K562 (cell line): ENCODE measurements around the gene POLR1A. TPM values are rescaled to one million over a fixed set of nuclear protein-coding genes. Genes with fewer than 3 reads are reported as not detected.

Experiments used
- ATAC-seq: fragments of 200-7000 bp; cut with Tn5 transposase; 3 replicates; pipeline ENCODE4 v1.9.1; 2020; ENCODE audit warnings: moderate library complexity
- BruUV-seq: library from RNA; stranded (reverse); fragments of 400-500 nt; replicated peaks from 2 replicates; lab custom pipeline; 2021; lab: Mats Ljungman, UMichigan
- CTCF ChIA-PET: fragments of 300-600 bp; formaldehyde crosslinking; extraction: SDS; loops from one replicate; lab custom pipeline; 2021; ENCODE audit warnings: low intra/inter-chr PET ratio; lab: Yijun Ruan, JAX
- POLR2A ChIA-PET: fragments of 300-600, 350-650 bp; sonication (Branson Sonifier 250); formaldehyde crosslinking; extraction: SDS; loops from one replicate; lab custom pipeline; 2021; ENCODE audit warnings: antibody characterized with exemption, inconsistent platforms; lab: Yijun Ruan, JAX
- DNase-seq, 4 experiments: peaks; one replicate each; pipeline versions ENCODE4 v3.0.0 to v3.0.0-alpha.2; 2011 to 2018; ENCODE audit warnings: low spot score in 3 of 4, mixed read lengths in 3 of 4; ENCODE audit errors: extremely low read depth in 1 of 4
- FAIRE-seq: peaks from 2 replicates; lab custom pipeline; 2011; peaks lifted over from hg19 to GRCh38; lab: Jason Lieb, UNC
- H2AFZ ChIP-seq: 2 replicates; pipeline ENCODE4 v1.6.0; 2011; ENCODE audit warnings: low read depth, low read length, control low read depth, inconsistent platforms
- H3K27ac ChIP-seq: fragments of 200-600 bp; 3 replicates; pipeline ENCODE4 v1.8.0; 2011; ENCODE audit warnings: low read depth, mild to moderate bottlenecking, control low read depth, inconsistent platforms, low read length, moderate library complexity, mixed read lengths; ENCODE audit errors: extremely low read depth
- H3K27me3 ChIP-seq, 2 experiments: fragments of 300-600 bp in 1 of 2; 2 replicates in 1 of 2; 3 replicates in 1 of 2; pipeline versions ENCODE4 v1.6.0 to v1.8.0; 2011; ENCODE audit warnings: inconsistent platforms in 2 of 2, low read length in 2 of 2, mild to moderate bottlenecking in 1 of 2, mixed read lengths in 1 of 2, moderate library complexity in 1 of 2; ENCODE audit not compliant: control insufficient read depth in 2 of 2, insufficient read depth in 2 of 2
- H3K36me3 ChIP-seq: fragments of 300-600 bp; 3 replicates; pipeline ENCODE4 v1.8.0; 2011; ENCODE audit warnings: mild to moderate bottlenecking, low read length, inconsistent platforms; ENCODE audit not compliant: control insufficient read depth, insufficient read depth
- H3K4me1 ChIP-seq, 2 experiments: fragments of 200-600 bp in 1 of 2; replicated peaks in 1 of 2; 2 replicates in 1 of 2; 3 replicates in 1 of 2; pipeline versions ENCODE4 v1.5.1 to v1.8.0; 2011; ENCODE audit warnings: inconsistent platforms in 2 of 2, low read length in 2 of 2, mild to moderate bottlenecking in 1 of 2, mixed read lengths in 1 of 2, moderate library complexity in 1 of 2; ENCODE audit not compliant: control insufficient read depth in 2 of 2, insufficient read depth in 2 of 2
- H3K4me2 ChIP-seq: 2 replicates; pipeline ENCODE4 v1.6.1; 2011; ENCODE audit warnings: low read length, control low read depth, inconsistent platforms, mixed read lengths; ENCODE audit not compliant: insufficient read depth
- H3K4me3 ChIP-seq: fragments of 200-600 bp; sonication (generic), shearing (Covaris generic); 2 replicates; pipeline ENCODE4 v1.5.1; 2016; ENCODE audit warnings: control low read depth, inconsistent platforms
- H3K79me2 ChIP-seq: fragments of 200-600 bp; 3 replicates; pipeline ENCODE4 v1.8.0; 2011; ENCODE audit warnings: low read length, inconsistent platforms; ENCODE audit not compliant: control insufficient read depth, insufficient read depth
- H3K9ac ChIP-seq, 2 experiments: 2 replicates each; pipeline versions ENCODE4 v1.6.0 to v1.6.1; 2011; ENCODE audit warnings: low read depth in 2 of 2, low read length in 2 of 2, control low read depth in 1 of 2, inconsistent platforms in 1 of 2, mild to moderate bottlenecking in 1 of 2, mixed read lengths in 1 of 2; ENCODE audit not compliant: insufficient read depth in 1 of 2
- H3K9me1 ChIP-seq: one replicate; pipeline ENCODE4 v1.6.0; 2011; ENCODE audit warnings: inconsistent platforms, mild to moderate bottlenecking, low read length, moderate library complexity; ENCODE audit not compliant: control insufficient read depth, insufficient read depth
- H3K9me3 ChIP-seq: replicated peaks from 2 replicates; pipeline ENCODE4 v1.5.1; 2011; ENCODE audit warnings: low read depth, low read length, inconsistent platforms; ENCODE audit not compliant: control insufficient read depth, insufficient read depth
- H4K20me1 ChIP-seq: replicated peaks from 2 replicates; pipeline ENCODE4 v1.6.1; 2011; ENCODE audit warnings: low read length, inconsistent platforms, mixed read lengths; ENCODE audit not compliant: control insufficient read depth, insufficient read depth
- CREM ChIP-seq: IDR thresholded peaks from 2 replicates; pipeline ENCODE4 v1.6.1; 2014; ENCODE audit warnings: antibody characterized with exemption, low read depth
- FOS ChIP-seq: IDR thresholded peaks from 3 replicates; pipeline ENCODE4 v1.6.1; 2011; ENCODE audit not compliant: insufficient read length; ENCODE audit errors: extremely low read depth
- L3MBTL2 ChIP-seq: fragments of 450-650 bp; IDR thresholded peaks from 2 replicates; pipeline ENCODE4 v1.6.1; 2016; ENCODE audit warnings: mild to moderate bottlenecking, moderate library complexity
- MEF2D ChIP-seq: conservative IDR thresholded peaks from 2 replicates; pipeline ENCODE4 v1.6.1; 2016; ENCODE audit warnings: low read depth, missing genetic modification characterization, missing compliant biosample characterization
- NFXL1 ChIP-seq: fragments of 450-650 bp; formaldehyde crosslinking; IDR thresholded peaks from 2 replicates; pipeline ENCODE4 v1.4.0; 2021; ENCODE audit warnings: mild to moderate bottlenecking
- PHF8 ChIP-seq: fragments of 200-600 bp; sonication (generic); IDR thresholded peaks from 2 replicates; pipeline ENCODE4 v1.6.1; 2012; ENCODE audit warnings: mixed run types, mild to moderate bottlenecking, inconsistent platforms, low read length, moderate library complexity, borderline replicate concordance
- SMARCA5 ChIP-seq: fragments of 450-650 bp; IDR thresholded peaks from 2 replicates; pipeline ENCODE4 v1.6.1; 2016
- TAF1 ChIP-seq: IDR thresholded peaks from 2 replicates; pipeline ENCODE4 v1.6.1; 2011; ENCODE audit warnings: mild to moderate bottlenecking, low read length, moderate library complexity; ENCODE audit not compliant: insufficient read depth, control insufficient read depth, severe bottlenecking; ENCODE audit errors: extremely low read depth
- XRCC4 ChIP-seq: IDR thresholded peaks from one replicate; pipeline ENCODE4 v1.6.1; 2011; ENCODE audit not compliant: insufficient read depth, insufficient read length; ENCODE audit errors: extremely low read depth
- ZNF184 ChIP-seq: sonication (generic); formaldehyde crosslinking; IDR thresholded peaks from 2 replicates; pipeline ENCODE4 v1.5.0; 2020; ENCODE audit warnings: missing genetic modification reagents
- ZNF551 ChIP-seq: fragments of 250-450 bp; sonication (Bioruptor Pico); IDR thresholded peaks from 2 replicates; pipeline ENCODE4 v1.5.0; 2021; ENCODE audit warnings: mild to moderate bottlenecking, moderate library complexity
- WGBS: fragments of 100-300 bp; shearing (Covaris generic); methylation state at CpG from one replicate; pipeline ENCODE4 v1.1.6; 2016; ENCODE audit warnings: low coverage, mixed read lengths; ENCODE audit not compliant: insufficient coverage; ENCODE audit errors: missing lambda C conversion rate; 5-methylcytosine and 5-hydroxymethylcytosine counted together
- in situ Hi-C: fragments of 300-500 bp; cut with MboI; formaldehyde crosslinking; loops from 4 replicates; pipeline ENCODE4 v1.15.0; 2018; ENCODE audit warnings: inconsistent platforms, mixed read lengths
- intact Hi-C: fragments of 100-400 bp; cut with micrococcal nuclease; formaldehyde crosslinking; loops from 2 replicates; pipeline ENCODE4 v1.14.2; 2022
- polyA plus RNA-seq, 8 experiments: library from polyadenylated mRNA; depleted of rRNA in 4 of 8; stranded (reverse) in 5 of 8; unstranded in 3 of 8; fragments of >200 nt; fragmentation: Nextera tagmentation in 2 of 8; fragmentation: Illumina TruSeq in 1 of 8; extraction: Ambion mirVana in 2 of 8; extraction: Trizol in 1 of 8; gene quantifications; 2 replicates each; pipeline versions ENCODE4 v1.2.1 to v1.2.3, GENCODE V29; 2011 to 2014; ENCODE audit warnings: inconsistent platforms in 1 of 8, missing spikeins in 1 of 8
- total RNA-seq, 7 experiments: library from RNA; depleted of rRNA in 6 of 7; stranded (reverse); fragments of >200 nt in 6 of 7; fragmentation: Illumina TruSeq in 2 of 7; extraction: Trizol in 2 of 7; gene quantifications; 2 replicates each; pipeline versions ENCODE4 v1.2.1 to v1.2.3, GENCODE V29; 2011 to 2021; ENCODE audit warnings: low replicate concordance in 1 of 7
- TF ChIP-seq, protein P1 (sequence below), 2 experiments: fragments of 450-650 bp; IDR thresholded peaks; 2 replicates each; pipeline ENCODE4 v1.6.1; 2016; ENCODE audit warnings: mild to moderate bottlenecking in 2 of 2, borderline replicate concordance in 1 of 2, low read depth in 1 of 2, moderate library complexity in 1 of 2
- TF ChIP-seq, protein P2 (sequence below): sonication (generic); formaldehyde crosslinking; IDR thresholded peaks from 2 replicates; pipeline ENCODE4 v1.8.1; 2023; ENCODE audit warnings: mild to moderate bottlenecking, missing genetic modification reagents

POLR1A gene
- total and polyA plus RNA-seq, 9 of the 15 experiments (the other 6 are each of a cell fraction or from before 2014, with no cell fraction given), result 3.0 to 72.1 (median 21.8) TPM

DNA sequence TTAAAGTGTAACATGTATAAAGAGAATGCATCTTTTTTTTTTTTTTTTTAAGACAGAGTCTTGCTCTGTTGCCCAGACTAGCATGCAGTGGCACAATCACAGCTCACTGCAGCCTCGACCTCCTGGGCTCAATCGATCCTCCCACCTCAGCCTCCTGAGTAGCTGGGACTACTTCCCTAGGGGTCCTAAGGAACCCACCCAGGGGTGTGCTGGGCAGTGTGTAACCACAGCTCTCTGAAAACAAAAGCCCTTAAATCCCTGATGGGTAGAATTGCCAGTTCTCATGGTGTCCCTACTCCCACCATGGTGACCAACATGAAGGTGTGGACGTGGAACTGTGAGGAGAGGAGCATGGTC, 111.3 kb downstream of the POLR1A start:
- intact Hi-C loops (loop anchor here (10.0 kb wide), 1 partner anchor 110 kb away; the partner anchor contains the start of gene ST3GAL5), in situ Hi-C loops (no loop called here)
- FAIRE-seq (no peak), DNase-seq (peak in 1 of 4 experiments; percentile 14), ATAC-seq (no peak)
- no peaks in the 10 kb centered on the region for H3K79me2 ChIP-seq
- ChIA-PET POLR2A (interaction anchor here (0.7 to 1.0 kb wide), 5 partner anchors 12 to 391 kb away, joined by 3 read pairs; no protein-coding TSS in a partner anchor), CTCF (no interaction called here)
- H3K27ac ChIP-seq, result peak overlapping the region; percentile 91
- no peaks in the 10 kb centered on the region for H4K20me1 ChIP-seq
- no TSS peak for BruUV-seq
- no peaks in the 10 kb centered on the region for H3K27me3 ChIP-seq
- peaks cover 3% of the 10 kb centered on the region for H3K9me1 ChIP-seq
- H2AFZ ChIP-seq, result peak overlapping the region; percentile 29
- no peaks in the 10 kb centered on the region for H3K36me3 ChIP-seq
- peak overlapping the region; percentile 38 to 67; a peak in 3 of 4 replicates for H3K9ac ChIP-seq
- H3K4me3 ChIP-seq, result no peak overlapping the region
- peaks cover 62 to 78% of the 10 kb centered on the region in 2 experiments for H3K4me1 ChIP-seq
- WGBS, result 16% methylated on average over 3 of the region's 3 CpGs
- H3K4me2 ChIP-seq, result peak overlapping the region; percentile 28; the same call in 1 of the 2 replicates
- no peaks in the 10 kb centered on the region for H3K9me3 ChIP-seq
- TF ChIP-seq MEF2D (tag) (no peak), SMARCA5 (peak; percentile 41; the same call in 1 of the 2 replicates), XRCC4 (no peak), L3MBTL2 (no peak), PHF8 (no peak), FOS (no peak), NFXL1 (CRISPR knock-in tag) (no peak), CREM (no peak), ZNF551 (CRISPR knock-in tag) (no peak), TAF1 (no peak), ZNF184 (CRISPR knock-in tag) (no peak)
- TF ChIP-seq, protein P1, sequence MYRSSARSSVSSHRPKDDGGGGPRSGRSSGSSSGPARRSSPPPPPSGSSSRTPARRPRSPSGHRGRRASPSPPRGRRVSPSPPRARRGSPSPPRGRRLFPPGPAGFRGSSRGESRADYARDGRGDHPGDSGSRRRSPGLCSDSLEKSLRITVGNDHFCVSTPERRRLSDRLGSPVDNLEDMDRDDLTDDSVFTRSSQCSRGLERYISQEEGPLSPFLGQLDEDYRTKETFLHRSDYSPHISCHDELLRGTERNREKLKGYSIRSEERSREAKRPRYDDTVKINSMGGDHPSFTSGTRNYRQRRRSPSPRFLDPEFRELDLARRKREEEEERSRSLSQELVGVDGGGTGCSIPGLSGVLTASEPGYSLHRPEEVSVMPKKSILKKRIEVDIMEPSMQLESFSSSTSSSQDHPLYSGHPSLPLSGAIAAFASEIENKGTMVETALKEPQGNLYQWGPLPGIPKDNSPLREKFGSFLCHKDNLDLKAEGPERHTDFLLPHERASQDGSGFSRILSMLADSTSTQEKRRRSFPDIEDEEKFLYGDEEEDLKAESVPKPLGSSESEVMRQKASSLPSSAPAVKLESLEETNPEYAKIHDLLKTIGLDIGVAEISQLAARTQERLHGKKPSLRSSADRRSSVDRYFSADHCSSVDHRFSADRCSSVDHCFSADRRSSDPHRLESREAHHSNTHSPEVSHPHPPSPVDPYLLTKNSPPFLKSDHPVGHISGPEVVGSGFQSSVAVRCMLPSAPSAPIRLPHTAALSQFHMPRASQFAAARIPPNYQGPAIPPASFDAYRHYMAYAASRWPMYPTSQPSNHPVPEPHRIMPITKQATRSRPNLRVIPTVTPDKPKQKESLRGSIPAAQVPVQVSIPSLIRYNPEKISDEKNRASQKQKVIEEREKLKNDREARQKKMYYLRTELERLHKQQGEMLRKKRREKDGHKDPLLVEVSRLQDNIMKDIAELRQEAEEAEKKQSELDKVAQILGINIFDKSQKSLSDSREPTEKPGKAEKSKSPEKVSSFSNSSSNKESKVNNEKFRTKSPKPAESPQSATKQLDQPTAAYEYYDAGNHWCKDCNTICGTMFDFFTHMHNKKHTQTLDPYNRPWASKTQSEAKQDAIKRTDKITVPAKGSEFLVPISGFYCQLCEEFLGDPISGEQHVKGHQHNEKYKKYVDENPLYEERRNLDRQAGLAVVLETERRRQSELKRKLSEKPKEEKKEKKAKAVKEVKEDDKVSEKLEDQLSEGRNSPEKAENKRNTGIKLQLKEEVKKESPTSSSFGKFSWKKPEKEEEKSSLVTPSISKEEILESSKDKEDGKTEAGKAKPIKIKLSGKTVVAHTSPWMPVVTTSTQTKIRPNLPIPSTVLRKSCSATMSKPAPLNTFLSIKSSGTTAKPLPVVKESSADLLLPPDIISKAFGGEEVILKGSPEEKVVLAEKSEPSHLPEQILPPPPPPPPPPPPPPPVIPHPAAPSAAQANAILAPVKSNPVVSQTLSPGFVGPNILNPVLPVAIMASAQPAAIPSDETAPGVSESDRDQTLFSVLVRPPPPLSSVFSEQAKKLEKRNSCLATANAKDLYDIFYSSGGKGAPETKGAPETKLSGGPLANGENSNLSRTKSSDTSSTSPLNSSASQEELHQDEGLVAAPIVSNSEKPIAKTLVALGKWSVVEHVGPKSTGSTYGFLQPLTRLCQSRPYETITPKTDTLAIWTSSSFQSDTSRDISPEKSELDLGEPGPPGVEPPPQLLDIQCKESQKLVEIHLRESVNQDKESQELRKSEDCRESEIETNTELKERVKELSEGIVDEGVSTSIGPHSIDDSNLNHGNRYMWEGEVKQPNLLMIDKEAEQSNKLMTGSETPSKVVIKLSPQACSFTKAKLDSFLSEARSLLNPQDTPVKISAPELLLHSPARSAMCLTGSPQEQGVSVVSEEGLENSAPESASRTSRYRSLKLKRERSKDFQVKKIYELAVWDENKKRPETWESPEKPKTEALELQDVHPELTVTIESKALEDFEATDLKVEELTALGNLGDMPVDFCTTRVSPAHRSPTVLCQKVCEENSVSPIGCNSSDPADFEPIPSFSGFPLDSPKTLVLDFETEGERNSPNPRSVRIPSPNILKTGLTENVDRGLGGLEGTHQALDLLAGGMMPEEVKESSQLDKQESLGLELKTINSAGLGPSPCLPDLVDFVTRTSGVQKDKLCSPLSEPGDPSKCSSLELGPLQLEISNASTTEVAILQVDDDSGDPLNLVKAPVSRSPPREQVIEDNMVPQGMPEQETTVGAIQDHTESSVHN (IDR thresholded peaks at IDR 0.05; ENCODE audit: borderline replicate concordance in 1 of 2, low read depth in 1 of 2), result no peak
- TF ChIP-seq, protein P2, sequence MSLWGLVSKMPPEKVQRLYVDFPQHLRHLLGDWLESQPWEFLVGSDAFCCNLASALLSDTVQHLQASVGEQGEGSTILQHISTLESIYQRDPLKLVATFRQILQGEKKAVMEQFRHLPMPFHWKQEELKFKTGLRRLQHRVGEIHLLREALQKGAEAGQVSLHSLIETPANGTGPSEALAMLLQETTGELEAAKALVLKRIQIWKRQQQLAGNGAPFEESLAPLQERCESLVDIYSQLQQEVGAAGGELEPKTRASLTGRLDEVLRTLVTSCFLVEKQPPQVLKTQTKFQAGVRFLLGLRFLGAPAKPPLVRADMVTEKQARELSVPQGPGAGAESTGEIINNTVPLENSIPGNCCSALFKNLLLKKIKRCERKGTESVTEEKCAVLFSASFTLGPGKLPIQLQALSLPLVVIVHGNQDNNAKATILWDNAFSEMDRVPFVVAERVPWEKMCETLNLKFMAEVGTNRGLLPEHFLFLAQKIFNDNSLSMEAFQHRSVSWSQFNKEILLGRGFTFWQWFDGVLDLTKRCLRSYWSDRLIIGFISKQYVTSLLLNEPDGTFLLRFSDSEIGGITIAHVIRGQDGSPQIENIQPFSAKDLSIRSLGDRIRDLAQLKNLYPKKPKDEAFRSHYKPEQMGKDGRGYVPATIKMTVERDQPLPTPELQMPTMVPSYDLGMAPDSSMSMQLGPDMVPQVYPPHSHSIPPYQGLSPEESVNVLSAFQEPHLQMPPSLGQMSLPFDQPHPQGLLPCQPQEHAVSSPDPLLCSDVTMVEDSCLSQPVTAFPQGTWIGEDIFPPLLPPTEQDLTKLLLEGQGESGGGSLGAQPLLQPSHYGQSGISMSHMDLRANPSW (CRISPR knock-in tag), result no peak
